ENCODE measurements around the gene ZCRB1. TPM values are rescaled to one million over a fixed set of nuclear protein-coding genes. Genes with fewer than 3 reads are reported as not detected.

ZCRB1 gene, protein sequence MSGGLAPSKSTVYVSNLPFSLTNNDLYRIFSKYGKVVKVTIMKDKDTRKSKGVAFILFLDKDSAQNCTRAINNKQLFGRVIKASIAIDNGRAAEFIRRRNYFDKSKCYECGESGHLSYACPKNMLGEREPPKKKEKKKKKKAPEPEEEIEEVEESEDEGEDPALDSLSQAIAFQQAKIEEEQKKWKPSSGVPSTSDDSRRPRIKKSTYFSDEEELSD
- 98.4 TPM for polyA plus RNA-seq (2013, experiment 1 of 4)
- 94.2 TPM for polyA plus RNA-seq (2013, experiment 2 of 4)
- polyA plus RNA-seq (2013, experiment 3 of 4) = 83.0 TPM
- polyA plus RNA-seq (2013, experiment 4 of 4) = 96.1 TPM

DNA sequence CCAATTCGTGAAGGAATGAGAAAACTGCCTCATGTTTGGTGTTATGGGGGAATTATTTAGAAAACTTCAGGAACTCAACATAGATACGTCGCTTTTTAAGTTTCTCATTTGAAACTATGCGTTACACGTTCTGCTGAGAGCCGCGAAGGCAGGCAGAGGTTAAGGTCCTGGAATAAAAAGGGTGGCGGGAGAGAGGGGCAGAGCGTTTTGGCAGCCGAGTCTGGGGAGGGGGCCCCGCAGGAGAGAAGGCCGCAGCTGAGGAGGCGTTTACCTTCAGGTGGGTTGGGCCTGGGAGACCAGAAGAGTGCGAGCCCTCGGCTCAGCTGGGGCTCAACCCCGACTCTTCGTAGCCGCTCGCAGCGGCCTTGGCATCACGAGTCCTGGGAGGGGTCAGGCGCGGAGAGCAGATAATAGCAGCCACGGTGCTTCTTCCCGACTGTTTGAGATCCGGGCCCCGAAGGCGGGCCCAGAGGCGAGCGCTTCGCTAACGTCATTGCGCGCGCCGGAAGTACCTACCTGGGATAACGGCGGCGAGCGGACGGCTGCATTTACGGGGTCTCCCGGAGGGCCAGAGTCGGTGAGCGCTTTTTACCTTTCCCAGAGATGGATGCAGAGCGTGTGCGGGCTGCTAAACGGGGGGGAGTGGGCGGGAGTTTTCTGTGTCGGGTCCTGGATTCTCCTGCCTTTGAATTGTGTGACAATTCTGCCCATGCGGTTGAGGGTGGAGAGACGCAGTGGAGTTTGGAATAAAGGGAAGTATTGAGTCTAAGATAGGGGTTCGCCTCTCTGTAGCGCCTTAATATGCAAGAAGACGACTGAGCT, at the start of gene ZCRB1, which contains the start of gene PPHLN1:
TSS of gene ZCRB1 (minus strand) at position 442 of the 822 bp plus-strand sequence. CDS start 1,992 bp downstream, outside the sequence.
TSS of gene PPHLN1 (plus strand) at position 515 of the 822 bp plus-strand sequence. CDS start 9,736 bp downstream, outside the sequence.
- H3K4me1 ChIP-seq (ENCODE audit: control insufficient read depth, insufficient read depth, low read length) = peaks cover 11% of the 10 kb centered on the region
- H3K27me3 ChIP-seq (ENCODE audit: control insufficient read depth, insufficient read depth, low read length, poor library complexity, severe bottlenecking) = no peaks in the 10 kb centered on the region
- 0 to 1% methylated on average over 55 of the region's 55 CpGs for WGBS, 2 experiments
- peaks cover 6% of the 10 kb centered on the region for H3K36me3 ChIP-seq (ENCODE audit: control insufficient read depth, insufficient read depth, low read length)
- H3K9me3 ChIP-seq (ENCODE audit: control insufficient read depth, low read length) = no peaks in the 10 kb centered on the region
- peak within 1 kb of the TSS; percentile 91 for H3K4me3 ChIP-seq (ENCODE audit: insufficient read depth, low read depth, low read length)
- peak within 1 kb of the TSS; percentile 45 for H3K27ac ChIP-seq (ENCODE audit: insufficient read depth, low read depth, low read length, poor library complexity, severe bottlenecking)

DNA sequence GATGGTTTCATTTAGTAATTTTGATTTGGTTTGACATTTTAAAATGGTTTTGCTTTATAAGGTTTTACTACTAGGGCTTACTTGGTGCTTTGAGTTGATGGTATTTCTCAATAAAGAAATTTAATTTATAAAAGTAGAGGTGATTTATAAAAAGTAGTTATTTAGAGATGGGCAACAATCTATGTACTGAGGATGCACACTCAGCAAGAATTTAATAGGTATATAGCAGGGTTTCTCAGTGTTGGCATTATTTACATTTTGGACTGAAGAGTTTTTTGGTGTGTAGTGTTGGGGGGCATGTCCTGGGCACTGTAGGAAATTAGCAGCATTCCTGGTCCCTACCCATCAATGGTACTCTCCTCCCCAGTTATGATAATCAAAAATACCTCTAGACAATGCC, 47.8 kb upstream of the ZCRB1 start:
- H3K27ac ChIP-seq (ENCODE audit: insufficient read depth, low read depth, low read length, poor library complexity, severe bottlenecking) = no peak overlapping the region
- no peaks in the 10 kb centered on the region for H3K27me3 ChIP-seq (ENCODE audit: control insufficient read depth, insufficient read depth, low read length, poor library complexity, severe bottlenecking)
- no peaks in the 10 kb centered on the region for H3K9me3 ChIP-seq (ENCODE audit: control insufficient read depth, low read length)
- H3K4me3 ChIP-seq (ENCODE audit: insufficient read depth, low read depth, low read length) = no peak overlapping the region
- no peaks in the 10 kb centered on the region for H3K36me3 ChIP-seq (ENCODE audit: control insufficient read depth, insufficient read depth, low read length)
- H3K4me1 ChIP-seq (ENCODE audit: control insufficient read depth, insufficient read depth, low read length) = no peaks in the 10 kb centered on the region

DNA sequence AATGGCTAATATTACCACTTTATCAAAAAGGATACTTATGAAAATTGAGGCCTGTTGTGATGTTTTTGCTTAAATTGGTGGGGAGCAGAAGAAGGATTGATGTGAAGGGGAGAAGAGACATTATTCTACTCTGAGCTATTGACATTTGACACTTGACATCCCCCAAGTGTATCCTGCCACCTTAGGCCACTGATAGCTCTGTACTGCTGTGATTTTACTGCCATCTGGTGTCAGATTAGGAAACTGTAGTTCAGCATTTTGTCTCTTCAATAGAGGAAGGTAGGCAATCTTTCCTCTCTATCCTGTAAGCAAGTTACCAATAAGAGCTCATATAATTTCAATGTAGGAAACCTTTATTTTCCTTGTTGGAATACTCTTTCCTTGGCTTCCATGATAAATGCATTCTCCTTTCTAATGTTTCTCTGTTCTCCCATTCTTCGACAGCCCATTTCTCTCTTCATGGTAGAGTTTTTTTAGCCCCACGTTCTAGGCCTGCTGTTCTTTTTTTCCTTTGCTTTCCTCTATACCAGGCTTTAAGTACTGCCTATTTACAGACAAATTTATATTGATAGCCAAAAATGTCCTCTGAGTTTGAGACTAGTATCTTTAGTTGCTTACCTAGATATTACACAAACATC, 46.4 kb upstream of the ZCRB1 start:
- Histone ChIP-seq H3K36me3 (ENCODE audit: control insufficient read depth, insufficient read depth, low read length) (no peaks in the 10 kb centered on the region), H3K9me3 (ENCODE audit: control insufficient read depth, low read length) (no peaks in the 10 kb centered on the region), H3K4me3 (ENCODE audit: insufficient read depth, low read depth, low read length) (no peak overlapping the region), H3K27ac (ENCODE audit: insufficient read depth, low read depth, low read length, poor library complexity, severe bottlenecking) (no peak overlapping the region), H3K4me1 (ENCODE audit: control insufficient read depth, insufficient read depth, low read length) (no peaks in the 10 kb centered on the region), H3K27me3 (ENCODE audit: control insufficient read depth, insufficient read depth, low read length, poor library complexity, severe bottlenecking) (no peaks in the 10 kb centered on the region)
- WGBS, 2 experiments = 91 to 94% methylated on average over 2 of the region's 2 CpGs

DNA sequence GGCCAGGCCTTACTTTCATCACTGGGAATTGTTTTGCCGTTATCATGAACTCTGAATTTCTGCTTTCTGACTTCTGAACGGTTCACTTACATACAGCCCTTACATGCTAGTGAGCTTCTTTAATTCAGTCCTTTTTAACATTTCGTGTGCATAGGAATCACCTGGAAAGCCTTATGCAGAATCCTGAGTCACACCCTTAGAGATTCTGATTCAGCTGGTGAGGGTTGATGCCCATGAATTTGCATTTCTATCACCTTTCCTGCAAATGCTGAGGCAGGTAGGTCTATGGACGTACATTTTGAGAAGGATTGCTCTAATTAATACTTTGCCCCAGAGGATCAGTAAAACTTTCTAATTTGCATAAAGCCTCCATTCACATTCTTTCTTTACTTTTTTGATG, 44.1 kb upstream of the ZCRB1 start:
- Histone ChIP-seq H3K4me1 (ENCODE audit: control insufficient read depth, insufficient read depth, low read length) (no peaks in the 10 kb centered on the region), H3K36me3 (ENCODE audit: control insufficient read depth, insufficient read depth, low read length) (no peaks in the 10 kb centered on the region), H3K9me3 (ENCODE audit: control insufficient read depth, low read length) (no peaks in the 10 kb centered on the region), H3K27ac (ENCODE audit: insufficient read depth, low read depth, low read length, poor library complexity, severe bottlenecking) (no peak overlapping the region), H3K27me3 (ENCODE audit: control insufficient read depth, insufficient read depth, low read length, poor library complexity, severe bottlenecking) (no peaks in the 10 kb centered on the region), H3K4me3 (ENCODE audit: insufficient read depth, low read depth, low read length) (no peak overlapping the region)
- WGBS, 2 experiments = 63 to 67% methylated on average over 4 of the region's 4 CpGs

DNA sequence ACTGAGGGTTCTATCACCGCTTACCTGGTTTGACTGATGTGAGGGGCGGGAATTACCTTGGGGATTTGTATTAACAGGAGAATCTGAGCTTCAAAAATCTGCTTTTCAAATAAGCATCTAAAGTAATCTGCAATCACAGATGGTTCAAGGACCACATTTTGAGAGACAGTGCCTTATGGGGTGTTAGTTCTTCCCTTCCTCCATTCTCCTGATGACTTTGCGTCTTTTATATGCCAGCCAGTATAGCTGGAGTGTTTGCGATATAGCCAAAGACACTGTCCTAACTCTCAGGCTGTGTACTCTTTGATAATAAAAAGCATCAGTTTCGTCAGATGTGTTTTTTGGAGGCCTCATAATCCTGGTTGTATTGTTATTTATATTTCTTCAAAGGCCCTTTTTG, 39.6 kb upstream of the ZCRB1 start:
- no peaks in the 10 kb centered on the region for H3K4me1 ChIP-seq (ENCODE audit: control insufficient read depth, insufficient read depth, low read length)
- no peak overlapping the region for H3K27ac ChIP-seq (ENCODE audit: insufficient read depth, low read depth, low read length, poor library complexity, severe bottlenecking)
- no peaks in the 10 kb centered on the region for H3K9me3 ChIP-seq (ENCODE audit: control insufficient read depth, low read length)
- no peaks in the 10 kb centered on the region for H3K36me3 ChIP-seq (ENCODE audit: control insufficient read depth, insufficient read depth, low read length)
- H3K27me3 ChIP-seq (ENCODE audit: control insufficient read depth, insufficient read depth, low read length, poor library complexity, severe bottlenecking) = no peaks in the 10 kb centered on the region
- 90% methylated on average over 5 of the region's 5 CpGs for WGBS, 2 experiments
- H3K4me3 ChIP-seq (ENCODE audit: insufficient read depth, low read depth, low read length) = no peak overlapping the region

DNA sequence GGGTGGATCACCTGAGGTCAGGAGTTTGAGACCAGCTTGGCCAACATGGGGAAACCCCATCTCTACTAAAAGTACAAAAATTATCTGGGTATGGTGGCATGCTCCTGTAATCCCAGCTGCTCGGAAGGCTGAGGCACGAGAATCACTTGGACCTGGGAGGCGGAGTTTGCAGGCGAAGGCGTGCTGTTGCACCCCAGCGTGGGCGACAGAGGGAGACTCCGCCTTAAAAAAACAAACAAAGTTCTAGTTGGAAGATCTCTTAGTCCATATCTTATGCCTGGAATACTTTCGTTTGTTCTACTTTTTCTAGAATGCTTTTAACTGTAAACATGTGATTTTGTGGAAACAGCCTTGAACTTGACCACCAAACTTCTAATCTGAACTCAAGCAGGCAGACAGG, 38.8 kb upstream of the ZCRB1 start:
- H3K4me1 ChIP-seq (ENCODE audit: control insufficient read depth, insufficient read depth, low read length) = no peaks in the 10 kb centered on the region
- no peak overlapping the region for H3K27ac ChIP-seq (ENCODE audit: insufficient read depth, low read depth, low read length, poor library complexity, severe bottlenecking)
- WGBS, 2 experiments = 69% methylated on average over 9 of the region's 9 CpGs
- H3K4me3 ChIP-seq (ENCODE audit: insufficient read depth, low read depth, low read length) = no peak overlapping the region
- H3K36me3 ChIP-seq (ENCODE audit: control insufficient read depth, insufficient read depth, low read length) = no peaks in the 10 kb centered on the region
- H3K27me3 ChIP-seq (ENCODE audit: control insufficient read depth, insufficient read depth, low read length, poor library complexity, severe bottlenecking) = no peaks in the 10 kb centered on the region
- no peaks in the 10 kb centered on the region for H3K9me3 ChIP-seq (ENCODE audit: control insufficient read depth, low read length)

DNA sequence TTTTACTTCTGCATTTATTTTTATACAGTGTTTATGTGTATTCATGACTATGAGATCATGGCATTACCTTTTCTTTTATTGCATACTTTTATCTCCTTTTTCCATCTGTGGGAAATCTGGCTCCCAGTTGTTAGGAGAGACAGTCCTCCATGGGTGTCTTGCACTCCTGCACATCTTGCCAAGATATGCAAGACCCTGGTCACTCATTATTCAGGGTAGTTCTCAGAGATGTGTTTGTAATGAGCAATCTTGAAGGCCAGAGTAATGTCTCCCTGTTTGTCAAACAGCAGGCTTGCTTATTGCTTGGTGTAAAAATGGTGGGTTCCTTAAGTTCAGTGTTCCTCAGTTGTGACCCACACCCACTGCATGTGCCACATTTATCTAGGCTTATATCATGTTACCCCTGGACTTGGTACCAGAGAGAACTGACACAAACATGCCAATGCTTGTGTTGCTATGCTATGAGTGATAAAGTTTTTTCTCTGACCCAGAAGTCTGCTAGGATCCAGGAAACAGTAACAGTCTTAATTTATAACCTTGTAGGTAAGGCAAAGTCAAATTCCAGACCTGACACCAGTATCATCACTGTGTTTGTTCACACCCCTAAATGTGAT, 36.9 kb upstream of the ZCRB1 start:
- Histone ChIP-seq H3K36me3 (ENCODE audit: control insufficient read depth, insufficient read depth, low read length) (no peaks in the 10 kb centered on the region), H3K27ac (ENCODE audit: insufficient read depth, low read depth, low read length, poor library complexity, severe bottlenecking) (no peak overlapping the region), H3K9me3 (ENCODE audit: control insufficient read depth, low read length) (no peaks in the 10 kb centered on the region), H3K4me1 (ENCODE audit: control insufficient read depth, insufficient read depth, low read length) (no peaks in the 10 kb centered on the region), H3K4me3 (ENCODE audit: insufficient read depth, low read depth, low read length) (no peak overlapping the region), H3K27me3 (ENCODE audit: control insufficient read depth, insufficient read depth, low read length, poor library complexity, severe bottlenecking) (no peaks in the 10 kb centered on the region)

DNA sequence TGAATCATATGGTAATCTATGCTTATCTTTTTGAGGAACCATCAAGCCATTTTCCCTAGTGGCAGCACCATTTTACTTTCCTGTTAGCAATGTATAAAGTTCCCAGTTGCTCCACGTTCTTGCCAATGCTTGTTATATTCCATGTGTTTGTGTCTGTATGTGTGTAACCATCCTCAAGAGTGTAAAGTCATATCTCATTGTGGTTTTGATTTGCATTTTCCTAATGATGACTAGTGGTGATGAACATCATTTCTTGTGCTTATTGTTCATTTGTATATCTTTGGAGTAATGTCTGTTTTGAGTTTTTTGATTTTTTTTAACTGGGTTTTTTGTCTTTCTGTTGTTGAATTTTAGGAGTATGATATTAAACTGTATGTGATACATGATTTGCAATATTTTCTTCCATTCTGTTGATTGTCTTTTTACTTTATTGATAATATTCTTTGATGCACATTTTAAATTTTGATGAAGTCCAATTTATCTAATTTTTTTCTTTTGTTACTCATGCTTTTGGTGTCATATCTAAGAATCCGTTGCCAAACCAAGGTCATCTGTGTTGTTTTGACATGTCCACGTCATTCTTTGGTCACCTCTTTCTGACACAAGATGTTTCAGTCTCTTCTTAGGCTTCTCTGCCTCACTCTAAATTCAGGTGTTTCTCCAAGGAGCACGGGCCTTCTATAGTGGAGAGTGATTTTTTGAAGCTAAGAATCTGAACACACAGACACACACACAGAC, 36.2 kb upstream of the ZCRB1 start:
- no peaks in the 10 kb centered on the region for H3K36me3 ChIP-seq (ENCODE audit: control insufficient read depth, insufficient read depth, low read length)
- H3K27me3 ChIP-seq (ENCODE audit: control insufficient read depth, insufficient read depth, low read length, poor library complexity, severe bottlenecking) = no peaks in the 10 kb centered on the region
- H3K4me3 ChIP-seq (ENCODE audit: insufficient read depth, low read depth, low read length) = no peak overlapping the region
- no peaks in the 10 kb centered on the region for H3K9me3 ChIP-seq (ENCODE audit: control insufficient read depth, low read length)
- WGBS, 2 experiments = 92 to 98% methylated on average over 3 of the region's 4 CpGs
- no peaks in the 10 kb centered on the region for H3K4me1 ChIP-seq (ENCODE audit: control insufficient read depth, insufficient read depth, low read length)
- H3K27ac ChIP-seq (ENCODE audit: insufficient read depth, low read depth, low read length, poor library complexity, severe bottlenecking) = no peak overlapping the region

DNA sequence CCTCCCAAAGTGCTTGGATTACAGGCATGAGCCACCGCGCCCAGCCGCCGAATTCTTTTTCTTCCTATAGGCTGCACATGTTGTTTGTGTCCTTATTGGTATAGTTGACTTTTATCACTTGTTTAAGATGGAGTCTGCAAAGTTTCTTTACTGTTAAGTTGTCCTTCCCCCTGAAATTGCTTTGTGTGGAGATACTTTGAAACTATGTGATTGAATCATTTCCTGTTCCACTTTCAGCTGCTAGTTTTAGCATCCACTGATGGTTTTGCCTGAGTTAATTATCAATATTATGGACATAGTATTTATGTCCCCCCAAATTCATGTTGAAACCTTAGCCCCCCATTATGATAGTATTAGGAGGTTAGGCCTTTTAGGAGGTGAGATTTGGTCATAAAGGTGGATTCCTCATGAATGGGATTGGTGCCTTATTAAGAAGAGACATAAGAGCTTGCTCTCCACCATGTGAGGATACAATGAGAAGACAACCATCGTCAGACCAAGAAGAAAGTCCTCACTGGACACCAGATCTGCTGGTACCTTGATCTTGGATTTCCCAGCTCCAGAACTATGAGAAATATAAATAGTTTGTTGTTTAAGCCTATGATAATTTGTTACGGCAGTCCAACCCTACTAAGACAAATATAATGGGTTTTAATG, 35.0 kb upstream of the ZCRB1 start:
- WGBS, 2 experiments = 87 to 96% methylated on average over 5 of the region's 6 CpGs
- Histone ChIP-seq H3K27ac (ENCODE audit: insufficient read depth, low read depth, low read length, poor library complexity, severe bottlenecking) (no peak overlapping the region), H3K4me1 (ENCODE audit: control insufficient read depth, insufficient read depth, low read length) (no peaks in the 10 kb centered on the region), H3K36me3 (ENCODE audit: control insufficient read depth, insufficient read depth, low read length) (no peaks in the 10 kb centered on the region), H3K4me3 (ENCODE audit: insufficient read depth, low read depth, low read length) (no peak overlapping the region), H3K9me3 (ENCODE audit: control insufficient read depth, low read length) (no peaks in the 10 kb centered on the region), H3K27me3 (ENCODE audit: control insufficient read depth, insufficient read depth, low read length, poor library complexity, severe bottlenecking) (no peaks in the 10 kb centered on the region)

Data from ectodermal cell (in vitro differentiated cells).